Activated naive CD4-positive, alpha-beta T cell treated with anti-CD3 and anti-CD28 coated beads, Interleukin-2, amount 50 U/mL, for 72 hours (primary cell): ENCODE measurements around the gene STOM. TPM values are rescaled to one million over a fixed set of nuclear protein-coding genes. Genes with fewer than 3 reads are reported as not detected.
"Not testable (repeated sequence)": the region's sequence is repeated elsewhere in the genome, so short reads cannot be mapped to it uniquely, and the experiment has no call there.

ENCODE experiments used
- ATAC-seq, 2 donors: fragments of 150-1000 bp; cut with Tn5 transposase; 2 replicates each; pipeline ENCODE4 v1.10.0; 2021; ENCODE audit warnings: mild to moderate bottlenecking in 2 of 2, moderate library complexity in 2 of 2
- DNase-seq, 2 donors: peaks; one replicate each; pipeline ENCODE4 v3.0.0; 2021 to 2022; ENCODE audit warnings: low spot score in 2 of 2
- H3K27ac Mint-ChIP-seq, 2 donors: one replicate each; pipeline ENCODE4 v1.8.0; 2022; ENCODE audit warnings: mild to moderate bottlenecking in 2 of 2, mixed read lengths in 2 of 2
- H3K36me3 Mint-ChIP-seq, 2 donors: one replicate each; pipeline ENCODE4 v1.8.0; 2022; ENCODE audit warnings: mixed read lengths in 2 of 2
- H3K9me3 Mint-ChIP-seq, 2 donors: one replicate each; pipeline ENCODE4 v1.8.0; 2022; ENCODE audit warnings: mixed read lengths in 2 of 2
- total RNA-seq, 2 donors: library from RNA; stranded (reverse); gene quantifications; one replicate each; pipeline ENCODE4 v1.2.3, GENCODE V29; 2022

STOM gene
- total RNA-seq, 2 donors from 2014 or later: 19.9 to 53.5 TPM

- DNase-seq, H3K36me3 Mint-ChIP-seq, H3K9me3 Mint-ChIP-seq, H3K27ac Mint-ChIP-seq, ATAC-seq: not testable (repeated sequence)
Measured at GRCh38 chr9:121291536-121291935, 78.5 kb downstream of the STOM start.

GRCh38 chr9:121289772-121290370 is 80.2 kb downstream of the STOM start:
- Mint-ChIP-seq H3K27ac (peak overlapping the region in 1 of 2 donors; percentile 2), H3K9me3 (no peaks in the 10 kb centered on the region), H3K36me3 (no peaks in the 10 kb centered on the region)
- ATAC-seq (no peak), DNase-seq (no peak)

- Mint-ChIP-seq H3K27ac (peak overlapping the region in 1 of 2 donors; percentile 2), H3K36me3 (no peaks in the 10 kb centered on the region), H3K9me3 (no peaks in the 10 kb centered on the region)
- DNase-seq: no peak
- ATAC-seq: no peak
Measured at GRCh38 chr9:121289026-121289771, 80.9 kb downstream of the STOM start.

Other genes with a start within 250 kb of the STOM start
- 10 to 100 TPM; 53.2 to 68.4 TPM for gene RAB14, start 168.4 kb downstream of the STOM start, total RNA-seq
- 1 to 10 TPM; 3.5 to 5.8 TPM for gene GSN, start 102.1 kb downstream of the STOM start, total RNA-seq
- gene GGTA1, start 129.6 kb upstream of the STOM start, total RNA-seq: not detected